Left lung (tissue), 10 donors: ENCODE data around the gene ARAF. TPM values are rescaled to one million over a fixed set of nuclear protein-coding genes. Genes with fewer than 3 reads are reported as not detected.

Experiments
- ATAC-seq: fragments of 200-7000 bp; cut with Tn5 transposase; one replicate; pipeline ENCODE4 v1.9.1; 2020; ENCODE audit warnings: moderate library complexity
- DNase-seq, 4 donors: peaks; one replicate each; pipeline ENCODE4 v3.0.0-alpha.2; 2013 to 2020
- H3K27ac ChIP-seq, 2 donors: fragments of 200-600 bp; sonication (generic) in 1 of 2; one replicate each; pipeline versions ENCODE4 v1.5.0 to v1.8.0; 2020 to 2021
- H3K27me3 ChIP-seq, 2 donors: fragments of 200-600 bp; sonication (generic) in 1 of 2; one replicate each; pipeline versions ENCODE4 v1.5.0 to v1.8.0; 2020 to 2021
- H3K36me3 ChIP-seq, 2 donors: fragments of 200-600 bp; sonication (generic) in 1 of 2; one replicate each; pipeline versions ENCODE4 v1.5.0 to v1.8.0; 2020 to 2021
- H3K4me1 ChIP-seq, 2 donors: fragments of 200-600 bp; one replicate each; pipeline ENCODE4 v1.8.0; 2021
- H3K4me3 ChIP-seq, 2 donors: fragments of 200-600 bp; sonication (generic) in 1 of 2; one replicate each; pipeline versions ENCODE4 v1.5.0 to v1.8.0; 2020 to 2021; ENCODE audit warnings: mild to moderate bottlenecking in 1 of 2
- H3K9me3 ChIP-seq, 2 donors: fragments of 200-600 bp; sonication (generic) in 1 of 2; one replicate each; pipeline versions ENCODE4 v1.5.0 to v1.8.0; 2020 to 2021
- intact Hi-C, 2 donors: fragments of 100-400 bp; cut with DNase I; formaldehyde crosslinking; loops; one replicate each; pipeline versions ENCODE4 v1.11.2 to v1.14.2; 2022
- polyA plus RNA-seq, 6 donors: library from polyadenylated mRNA; unstranded; fragments of 120-200 nt; gene quantifications; one replicate each; pipeline ENCODE4 v1.2.1, GENCODE V29; 2013; ENCODE audit not compliant: insufficient read length in 6 of 6
- total RNA-seq, 2 donors: library from RNA; stranded (reverse); fragmentation: NEBNext Ultra II Directional; extraction: Animal tissue kit (Norgen Biotek cat#: 25700); gene quantifications; one replicate each; pipeline ENCODE4 v1.2.1, GENCODE V29; 2021
- TF ChIP-seq, protein P1 (sequence below), 2 donors: fragments of 200-600 bp; sonication (generic) in 1 of 2; IDR thresholded peaks; one replicate each; pipeline versions ENCODE4 v1.5.0 to v1.8.0; 2021; ENCODE audit warnings: antibody characterized with exemption in 2 of 2
- donor health status: DM: no; HTN: yes; CAD: no.
- donor health status: DM: no; HTN: no; CAD: no.

Gene ARAF
- total and polyA plus RNA-seq, 8 donors = 47.5 to 93.1 (median 54.4) TPM

DNA sequence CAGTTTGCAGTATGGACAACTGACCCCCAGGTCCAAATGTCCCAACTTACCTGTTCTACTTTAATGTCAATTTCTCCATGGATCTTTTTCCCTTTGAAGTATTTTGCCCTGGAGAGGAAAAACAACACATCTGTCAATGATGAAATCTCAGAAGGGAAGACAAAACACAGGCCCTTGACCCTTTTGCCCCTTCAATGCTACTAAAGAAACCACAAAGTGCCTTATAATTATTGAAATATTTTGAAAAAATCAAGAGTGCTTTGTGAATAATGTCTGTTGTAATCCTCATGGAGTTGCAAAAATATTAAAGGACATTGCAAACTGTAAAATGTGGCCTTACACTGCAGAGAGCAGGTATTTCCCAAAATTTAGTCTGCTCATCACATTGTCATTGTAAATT is 46.1 kb downstream of the ARAF start:
- intact Hi-C loops = no loop called here
- Histone ChIP-seq H3K27me3 (no peaks in the 10 kb centered on the region), H3K36me3 (no peaks in the 10 kb centered on the region), H3K9me3 (no peaks in the 10 kb centered on the region), H3K4me1 (peaks cover 0 to 4% of the 10 kb centered on the region in 2 donors), H3K27ac (no peak overlapping the region), H3K4me3 (no peak overlapping the region)
- DNase-seq (no peak), ATAC-seq (no peak)
- TF ChIP-seq, protein P1, sequence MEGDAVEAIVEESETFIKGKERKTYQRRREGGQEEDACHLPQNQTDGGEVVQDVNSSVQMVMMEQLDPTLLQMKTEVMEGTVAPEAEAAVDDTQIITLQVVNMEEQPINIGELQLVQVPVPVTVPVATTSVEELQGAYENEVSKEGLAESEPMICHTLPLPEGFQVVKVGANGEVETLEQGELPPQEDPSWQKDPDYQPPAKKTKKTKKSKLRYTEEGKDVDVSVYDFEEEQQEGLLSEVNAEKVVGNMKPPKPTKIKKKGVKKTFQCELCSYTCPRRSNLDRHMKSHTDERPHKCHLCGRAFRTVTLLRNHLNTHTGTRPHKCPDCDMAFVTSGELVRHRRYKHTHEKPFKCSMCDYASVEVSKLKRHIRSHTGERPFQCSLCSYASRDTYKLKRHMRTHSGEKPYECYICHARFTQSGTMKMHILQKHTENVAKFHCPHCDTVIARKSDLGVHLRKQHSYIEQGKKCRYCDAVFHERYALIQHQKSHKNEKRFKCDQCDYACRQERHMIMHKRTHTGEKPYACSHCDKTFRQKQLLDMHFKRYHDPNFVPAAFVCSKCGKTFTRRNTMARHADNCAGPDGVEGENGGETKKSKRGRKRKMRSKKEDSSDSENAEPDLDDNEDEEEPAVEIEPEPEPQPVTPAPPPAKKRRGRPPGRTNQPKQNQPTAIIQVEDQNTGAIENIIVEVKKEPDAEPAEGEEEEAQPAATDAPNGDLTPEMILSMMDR (IDR thresholded peaks at IDR 0.05) = no peak

GRCh38 chrX:47608130-47608810 is 47.3 kb downstream of the ARAF start:
- H3K4me1 ChIP-seq = peaks cover 0 to 4% of the 10 kb centered on the region in 2 donors
- no peaks in the 10 kb centered on the region for H3K27me3 ChIP-seq
- DNase-seq = peak in 1 of 4 donors; percentile 76
- H3K4me3 ChIP-seq = no peak overlapping the region
- no peak for ATAC-seq
- H3K9me3 ChIP-seq = no peaks in the 10 kb centered on the region
- intact Hi-C loops = no loop called here
- TF ChIP-seq, protein P1 (IDR thresholded peaks at IDR 0.05) = no peak
- no peak overlapping the region for H3K27ac ChIP-seq
- no peaks in the 10 kb centered on the region for H3K36me3 ChIP-seq

DNA sequence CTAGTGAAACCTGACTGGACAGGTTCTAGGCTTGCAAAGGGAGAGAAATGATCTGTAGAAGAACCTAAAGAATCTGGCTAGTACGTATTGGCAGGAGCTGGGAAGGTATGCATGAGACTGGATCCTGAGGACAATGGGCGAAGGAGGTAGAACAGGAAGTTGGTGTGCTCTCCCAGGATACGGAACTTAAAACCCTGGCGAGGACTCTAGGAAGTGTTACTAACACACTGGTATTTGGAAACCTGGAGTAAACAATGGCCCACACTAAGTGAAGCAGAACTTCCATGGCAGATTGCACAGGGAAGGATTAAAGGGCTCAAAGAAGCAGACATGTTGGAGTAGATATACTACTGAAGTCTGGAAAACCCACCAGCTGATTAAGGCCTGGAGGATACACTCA is 49.5 kb downstream of the ARAF start:
- TF ChIP-seq, protein P1 (IDR thresholded peaks at IDR 0.05) = no peak
- intact Hi-C loops = no loop called here

GRCh38 chrX:47611489-47611888 is 50.5 kb downstream of the ARAF start:
- no peaks in the 10 kb centered on the region for H3K27me3 ChIP-seq
- H3K27ac ChIP-seq = no peak overlapping the region
- H3K4me1 ChIP-seq = peaks cover 0 to 4% of the 10 kb centered on the region in 2 donors
- ATAC-seq = no peak
- intact Hi-C loops = no loop called here
- TF ChIP-seq, protein P1 (IDR thresholded peaks at IDR 0.05) = no peak
- H3K36me3 ChIP-seq = no peaks in the 10 kb centered on the region
- DNase-seq = no peak
- H3K4me3 ChIP-seq = no peak overlapping the region
- no peaks in the 10 kb centered on the region for H3K9me3 ChIP-seq

More for the DNA sequence above, 49.5 kb downstream of the ARAF start:
- H3K4me3 ChIP-seq = no peak overlapping the region
- H3K4me1 ChIP-seq = peaks cover 0 to 4% of the 10 kb centered on the region in 2 donors
- H3K36me3 ChIP-seq = no peaks in the 10 kb centered on the region
- no peaks in the 10 kb centered on the region for H3K27me3 ChIP-seq
- no peaks in the 10 kb centered on the region for H3K9me3 ChIP-seq
- H3K27ac ChIP-seq = no peak overlapping the region
- ATAC-seq (no peak), DNase-seq (no peak)

DNA sequence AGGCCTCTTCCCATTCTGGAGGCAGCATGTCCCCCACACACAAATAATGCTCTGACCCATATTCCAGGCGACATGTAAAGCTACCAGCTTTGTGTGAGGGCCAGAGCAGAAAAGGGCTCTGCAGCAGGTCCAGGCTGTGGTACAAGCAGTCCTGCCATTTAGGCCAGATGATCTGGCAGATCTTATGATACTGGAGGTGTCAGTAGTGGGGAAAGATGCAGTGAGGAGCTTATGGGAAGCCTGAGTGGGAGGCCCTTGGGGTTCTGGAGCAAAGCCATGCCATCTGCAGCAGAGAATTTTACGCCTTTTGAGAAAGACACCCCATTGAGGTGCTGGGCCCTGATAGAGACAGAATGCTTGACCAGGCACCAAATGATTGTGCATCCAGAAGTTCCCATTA is 50.9 kb downstream of the ARAF start:
- Histone ChIP-seq H3K4me1 (peaks cover 0 to 4% of the 10 kb centered on the region in 2 donors), H3K9me3 (no peaks in the 10 kb centered on the region), H3K27ac (no peak overlapping the region), H3K36me3 (no peaks in the 10 kb centered on the region), H3K27me3 (no peaks in the 10 kb centered on the region), H3K4me3 (no peak overlapping the region)
- DNase-seq (no peak), ATAC-seq (no peak)
- TF ChIP-seq, protein P1 (IDR thresholded peaks at IDR 0.05) = no peak
- intact Hi-C loops = no loop called here
